PC-9 (cell line): ENCODE results near the gene SRRM5. TPM values are rescaled to one million over a fixed set of nuclear protein-coding genes. Genes with fewer than 3 reads are reported as not detected.

Source experiments
- BruUV-seq: library from RNA; stranded (reverse); fragments of 400-500 nt; replicated peaks from 2 replicates; lab custom pipeline; 2021; lab: Mats Ljungman, UMichigan
- CTCF ChIA-PET: fragments of 300-600 bp; sonication (Branson Sonifier 250); formaldehyde crosslinking; loops from one replicate; lab custom pipeline; 2022; ENCODE audit warnings: antibody characterized with exemption; lab: Charles Lee
- POLR2A ChIA-PET: fragments of 300-600 bp; sonication (Branson Sonifier 250); formaldehyde crosslinking; loops from one replicate; lab custom pipeline; 2022; ENCODE audit warnings: antibody characterized with exemption; ENCODE audit not compliant: unreplicated experiment; lab: Charles Lee
- DNase-seq, 2 experiments: peaks; one replicate each; pipeline versions ENCODE4 v3.0.0 to v3.0.0-alpha.2; 2015 to 2022; ENCODE audit warnings: mixed read lengths in 1 of 2
- H2AFZ ChIP-seq: fragments of 200-600 bp; sonication (generic); 2 replicates; pipeline ENCODE4 v1.8.1; 2017; ENCODE audit warnings: antibody characterized with exemption
- H3F3A ChIP-seq: fragments of 200-600 bp; sonication (generic); 2 replicates; pipeline ENCODE4 v1.8.1; 2017; ENCODE audit warnings: antibody characterized with exemption, mild to moderate bottlenecking, low read depth; ENCODE audit not compliant: insufficient read depth
- H3K27ac ChIP-seq: fragments of 200-600 bp; sonication (generic); 2 replicates; pipeline ENCODE4 v1.6.1; 2016; ENCODE audit warnings: mixed run types
- H3K27me3 ChIP-seq: fragments of 200-600 bp; sonication (generic); 2 replicates; pipeline ENCODE4 v1.6.1; 2016; ENCODE audit warnings: low read depth, mixed run types; ENCODE audit not compliant: insufficient read depth
- H3K36me3 ChIP-seq: fragments of 200-600 bp; sonication (generic); 2 replicates; pipeline ENCODE4 v1.6.1; 2016; ENCODE audit warnings: low read depth, mixed run types
- H3K4me1 ChIP-seq: fragments of 200-600 bp; sonication (generic); replicated peaks from 2 replicates; pipeline ENCODE4 v1.6.1; 2016; ENCODE audit warnings: mixed run types; ENCODE audit not compliant: insufficient read depth
- H3K4me2 ChIP-seq: fragments of 200-600 bp; sonication (generic); 2 replicates; pipeline ENCODE4 v1.6.1; 2017; ENCODE audit warnings: mixed run types
- H3K4me3 ChIP-seq: fragments of 200-600 bp; sonication (generic); 2 replicates; pipeline ENCODE4 v1.6.1; 2016; ENCODE audit warnings: mixed run types
- H3K79me2 ChIP-seq: fragments of 200-600 bp; sonication (generic); 2 replicates; pipeline ENCODE4 v1.6.1; 2017; ENCODE audit warnings: low read depth, mixed run types
- H3K9me2 ChIP-seq: fragments of 200-600 bp; sonication (generic); 2 replicates; pipeline ENCODE4 v1.8.1; 2017; ENCODE audit warnings: mild to moderate bottlenecking; ENCODE audit not compliant: insufficient read depth
- H3K9me3 ChIP-seq: fragments of 200-600 bp; sonication (generic); 2 replicates; pipeline ENCODE4 v1.8.1; 2016; ENCODE audit warnings: low read depth; ENCODE audit not compliant: insufficient read depth
- H4K20me1 ChIP-seq: fragments of 200-600 bp; sonication (generic); 2 replicates; pipeline ENCODE4 v1.8.1; 2017; ENCODE audit not compliant: insufficient read depth
- EZH2 ChIP-seq: fragments of 200-600 bp; sonication (generic); IDR thresholded peaks from 2 replicates; pipeline ENCODE4 v1.8.0; 2017; ENCODE audit warnings: antibody characterized with exemption, low read depth
- intact Hi-C: fragments of 100-400 bp; cut with micrococcal nuclease; formaldehyde crosslinking; loops from one replicate; pipeline ENCODE4 v1.10.0; 2022; ENCODE audit not compliant: unreplicated experiment
- total RNA-seq: library from RNA; stranded (reverse); gene quantifications from 2 replicates; pipeline ENCODE4 v1.2.3, GENCODE V29; 2021
- TF ChIP-seq, protein P1 (sequence below): fragments of 200-600 bp; sonication (generic); conservative IDR thresholded peaks from 2 replicates; pipeline ENCODE4 v1.6.1; 2017; ENCODE audit warnings: mixed run types, antibody characterized with exemption, mild to moderate bottlenecking, moderate library complexity

The SRRM5 gene
- total RNA-seq, 1 experiment from 2014 or later, result 0.37 TPM

DNA sequence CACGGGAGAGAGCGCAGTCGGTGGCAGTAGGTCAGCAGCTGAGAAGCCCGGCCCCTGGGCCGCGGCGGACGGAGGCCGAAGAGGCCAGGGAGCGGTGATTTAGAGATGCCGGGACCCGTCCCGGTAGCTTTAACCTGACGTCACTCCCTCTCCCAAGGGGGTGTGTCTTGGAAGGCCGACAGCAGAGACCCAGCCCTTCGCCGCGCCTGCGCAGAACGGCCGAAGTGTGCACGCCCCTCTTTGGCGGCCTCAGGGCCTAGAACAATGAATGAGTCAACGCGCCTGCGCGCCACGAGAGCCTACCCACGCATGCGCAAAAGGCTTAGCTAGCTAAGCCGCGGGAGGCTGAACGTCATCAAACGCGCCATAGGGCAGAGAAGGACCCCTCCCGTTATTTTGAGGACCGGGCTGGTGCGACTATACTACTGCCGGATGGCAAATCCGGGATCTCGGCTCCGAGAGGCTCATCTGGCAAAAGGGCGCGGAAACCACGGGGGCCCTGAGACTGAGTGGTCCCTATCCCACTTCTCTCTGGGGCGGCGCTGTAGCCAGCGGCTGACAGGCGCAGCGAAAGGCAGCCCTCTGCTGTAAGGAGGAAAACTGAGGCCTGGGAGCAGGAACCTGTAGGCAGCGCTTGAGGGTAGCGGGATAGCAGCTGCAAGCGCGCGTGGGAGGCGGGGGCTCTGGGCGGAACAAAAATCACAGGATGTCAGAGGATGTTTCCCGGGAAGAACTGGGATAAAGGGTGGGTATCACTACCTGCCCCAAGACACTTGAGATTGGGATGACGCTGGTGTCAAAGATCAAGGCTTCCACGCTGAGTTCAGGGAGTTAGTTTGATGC lies 15.7 kb upstream of the SRRM5 start, which contains the start of the genes IRGQ and ZNF576:
Gene IRGQ (minus strand): TSS at position 136 of the 843 bp plus-strand sequence. CDS start 796 bp downstream, outside the sequence.
Gene ZNF576 (plus strand): TSS at position 597 of the 843 bp plus-strand sequence. CDS start 514 bp downstream, outside the sequence.
- H3F3A ChIP-seq, result peaks cover 12% of the 10 kb centered on the region; the same call in 1 of the 2 replicates
- H3K4me1 ChIP-seq, result peaks cover 15% of the 10 kb centered on the region
- H3K9me2 ChIP-seq, result no peaks in the 10 kb centered on the region
- TF ChIP-seq EZH2, result no peak
- TF ChIP-seq, protein P1, sequence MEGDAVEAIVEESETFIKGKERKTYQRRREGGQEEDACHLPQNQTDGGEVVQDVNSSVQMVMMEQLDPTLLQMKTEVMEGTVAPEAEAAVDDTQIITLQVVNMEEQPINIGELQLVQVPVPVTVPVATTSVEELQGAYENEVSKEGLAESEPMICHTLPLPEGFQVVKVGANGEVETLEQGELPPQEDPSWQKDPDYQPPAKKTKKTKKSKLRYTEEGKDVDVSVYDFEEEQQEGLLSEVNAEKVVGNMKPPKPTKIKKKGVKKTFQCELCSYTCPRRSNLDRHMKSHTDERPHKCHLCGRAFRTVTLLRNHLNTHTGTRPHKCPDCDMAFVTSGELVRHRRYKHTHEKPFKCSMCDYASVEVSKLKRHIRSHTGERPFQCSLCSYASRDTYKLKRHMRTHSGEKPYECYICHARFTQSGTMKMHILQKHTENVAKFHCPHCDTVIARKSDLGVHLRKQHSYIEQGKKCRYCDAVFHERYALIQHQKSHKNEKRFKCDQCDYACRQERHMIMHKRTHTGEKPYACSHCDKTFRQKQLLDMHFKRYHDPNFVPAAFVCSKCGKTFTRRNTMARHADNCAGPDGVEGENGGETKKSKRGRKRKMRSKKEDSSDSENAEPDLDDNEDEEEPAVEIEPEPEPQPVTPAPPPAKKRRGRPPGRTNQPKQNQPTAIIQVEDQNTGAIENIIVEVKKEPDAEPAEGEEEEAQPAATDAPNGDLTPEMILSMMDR, result no peak
- peak within 1 kb of the TSS; percentile 98 for H3K4me2 ChIP-seq
- no peaks in the 10 kb centered on the region for H3K27me3 ChIP-seq
- intact Hi-C loops, result loop anchor here (1.0 to 10.0 kb wide), 6 partner anchors 21 to 213 kb away; partner anchors contain the start of genes PINLYP, XRCC1 and ZNF428
- DNase-seq, result peak; percentile 96 to 100
- ChIA-PET POLR2A (interaction anchor here (0.5 to 1.2 kb wide), 9 partner anchors 9 to 1367 kb away, joined by 4 to 15 read pairs (median 5); partner anchors contain the start of gene ZNF283), CTCF (interaction anchor here (0.6 to 1.5 kb wide), 5 partner anchors 22 to 140 kb away, joined by 3 to 5 read pairs (median 4); partner anchors contain the start of gene PLAUR)
- peaks cover 10% of the 10 kb centered on the region for H4K20me1 ChIP-seq
- BruUV-seq, result no TSS peak
- peaks cover 48% of the 10 kb centered on the region for H3K79me2 ChIP-seq
- H3K4me3 ChIP-seq, result peak within 1 kb of the TSS; percentile 94
- 0 out of 2 replicates have a peak, but pooled peaks cover 7% of the 10 kb centered on the region for H3K36me3 ChIP-seq
- no peaks in the 10 kb centered on the region for H3K9me3 ChIP-seq
- H2AFZ ChIP-seq, result peak within 1 kb of the TSS; percentile 88
- peak within 1 kb of the TSS; percentile 83 for H3K27ac ChIP-seq

DNA sequence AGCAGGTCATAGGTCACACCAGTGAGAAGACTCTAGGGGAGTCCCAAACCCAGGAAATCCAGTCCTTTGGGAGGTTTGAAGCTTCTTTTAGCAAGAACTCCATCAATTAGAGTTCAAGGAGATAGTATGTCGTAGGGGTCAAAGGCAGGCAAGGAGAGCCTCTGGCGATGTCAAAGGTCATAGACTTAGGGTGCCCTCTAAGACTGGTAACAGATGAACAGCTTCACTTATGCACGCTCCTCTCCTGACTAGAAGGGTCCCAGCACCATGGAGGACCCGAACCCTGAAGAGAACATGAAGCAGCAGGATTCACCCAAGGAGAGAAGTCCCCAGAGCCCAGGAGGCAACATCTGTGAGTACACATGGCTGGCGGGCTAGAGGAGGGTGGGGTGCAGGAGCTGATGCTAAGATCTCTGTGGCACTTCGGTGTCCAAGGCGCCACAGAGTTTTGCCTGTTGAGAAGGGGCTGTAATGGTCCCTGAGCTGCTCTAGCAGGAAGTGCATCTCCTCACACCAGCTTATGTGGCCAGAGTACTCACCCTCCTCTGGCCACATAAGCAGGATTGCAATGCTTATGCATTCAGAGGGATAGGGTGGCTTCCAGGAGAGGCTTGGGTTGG lies 14.9 kb upstream of the SRRM5 start:
- Histone ChIP-seq H3K27ac (peak overlapping the region; percentile 83), H4K20me1 (peaks cover 10% of the 10 kb centered on the region), H3K4me3 (peak overlapping the region; percentile 92), H3K27me3 (no peaks in the 10 kb centered on the region), H3K4me1 (peaks cover 15% of the 10 kb centered on the region), H3K9me3 (no peaks in the 10 kb centered on the region), H3K4me2 (peak overlapping the region; percentile 97), H3K9me2 (no peaks in the 10 kb centered on the region), H3K36me3 (0 out of 2 replicates have a peak, but pooled peaks cover 7% of the 10 kb centered on the region), H3F3A (peaks cover 12% of the 10 kb centered on the region; the same call in 1 of the 2 replicates), H3K79me2 (peaks cover 48% of the 10 kb centered on the region), H2AFZ (peak overlapping the region; percentile 88)
- TF ChIP-seq, protein P1, result no peak
- TF ChIP-seq EZH2, result no peak
- ChIA-PET CTCF (interaction anchor here (1.2 to 1.5 kb wide), 2 partner anchors 39 to 78 kb away, joined by 3 to 4 read pairs; no protein-coding TSS in a partner anchor), POLR2A (interaction anchor here (0.7 kb wide), 1 partner anchor 20 kb away, joined by 6 read pairs; no protein-coding TSS in a partner anchor)
- TSS peak; percentile 19 for BruUV-seq
- intact Hi-C loops, result loop anchor here (1.0 to 10.0 kb wide), 5 partner anchors 22 to 188 kb away; partner anchors contain the start of genes PINLYP, XRCC1 and ZNF428
- DNase-seq, result peak in 1 of 2 experiments; percentile 9
